Lower lobe of right lung (tissue), 2 donors: ENCODE results near the gene RNF14. TPM values are rescaled to one million over a fixed set of nuclear protein-coding genes. Genes with fewer than 3 reads are reported as not detected.

Experiments
- ATAC-seq, 2 donors: fragments of 200-7000 bp; cut with Tn5 transposase; one replicate each; pipeline ENCODE4 v1.9.1; 2020 to 2022; ENCODE audit warnings: mild to moderate bottlenecking in 2 of 2, moderate library complexity in 2 of 2
- DNase-seq: peaks from one replicate; pipeline ENCODE4 v3.0.0-alpha.2; 2020
- H3K27ac ChIP-seq: fragments of 200-600 bp; one replicate; pipeline ENCODE4 v1.8.0; 2022
- H3K27me3 ChIP-seq: fragments of 200-600 bp; one replicate; pipeline ENCODE4 v1.8.0; 2022; ENCODE audit warnings: low read depth
- H3K36me3 ChIP-seq: fragments of 200-600 bp; one replicate; pipeline ENCODE4 v1.8.0; 2022; ENCODE audit warnings: mild to moderate bottlenecking
- H3K4me1 ChIP-seq: fragments of 200-600 bp; one replicate; pipeline ENCODE4 v1.8.0; 2022
- H3K4me3 ChIP-seq: fragments of 200-600 bp; one replicate; pipeline ENCODE4 v1.8.0; 2022; ENCODE audit warnings: mild to moderate bottlenecking
- H3K9me3 ChIP-seq: fragments of 200-600 bp; one replicate; pipeline ENCODE4 v1.8.0; 2022
- CTCF ChIP-seq: fragments of 200-600 bp; IDR thresholded peaks from one replicate; pipeline ENCODE4 v1.8.0; 2022; ENCODE audit warnings: antibody characterized with exemption, mild to moderate bottlenecking
- intact Hi-C: fragments of 100-400 bp; cut with DNase I; formaldehyde crosslinking; loops from one replicate; pipeline ENCODE4 v1.11.0; 2022
- total RNA-seq: library from RNA; stranded (reverse); fragmentation: NEBNext Ultra II Directional; extraction: Animal tissue kit (Norgen Biotek cat#: 25700); gene quantifications from one replicate; pipeline ENCODE4 v1.2.1, GENCODE V29; 2021
- donor health status: DM: no; HTN: yes; CAD: no; lungs with severe emphysema.

Gene RNF14
- total RNA-seq, 1 donor from 2014 or later, result 47.1 TPM

DNA sequence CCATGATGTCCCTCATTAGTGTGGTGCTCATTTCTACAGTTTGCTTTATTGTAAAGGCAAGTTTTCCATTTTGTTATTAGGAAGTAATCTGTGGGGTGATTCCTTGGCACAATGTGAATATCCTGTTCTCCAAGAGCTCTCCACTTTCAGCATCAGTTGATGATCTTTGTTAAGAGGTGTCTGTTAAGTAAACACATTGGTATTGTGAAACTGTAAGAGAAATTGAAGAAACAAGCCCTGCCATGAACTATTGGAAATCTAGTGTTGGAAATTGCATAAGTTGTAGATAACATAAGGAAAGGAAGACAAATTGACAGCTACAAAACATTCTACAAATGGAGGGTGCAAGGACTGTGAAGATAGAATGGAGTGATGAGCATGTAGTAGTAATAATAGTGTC, 17.2 kb downstream of the RNF14 start:
- TF ChIP-seq CTCF, result no peak
- Histone ChIP-seq H3K4me3 (no peak overlapping the region), H3K27ac (no peak overlapping the region), H3K4me1 (no peaks in the 10 kb centered on the region), H3K36me3 (peaks cover 99% of the 10 kb centered on the region), H3K27me3 (no peaks in the 10 kb centered on the region), H3K9me3 (no peaks in the 10 kb centered on the region)
- DNase-seq (no peak), ATAC-seq (no peak)
- intact Hi-C loops, result no loop called here

DNA sequence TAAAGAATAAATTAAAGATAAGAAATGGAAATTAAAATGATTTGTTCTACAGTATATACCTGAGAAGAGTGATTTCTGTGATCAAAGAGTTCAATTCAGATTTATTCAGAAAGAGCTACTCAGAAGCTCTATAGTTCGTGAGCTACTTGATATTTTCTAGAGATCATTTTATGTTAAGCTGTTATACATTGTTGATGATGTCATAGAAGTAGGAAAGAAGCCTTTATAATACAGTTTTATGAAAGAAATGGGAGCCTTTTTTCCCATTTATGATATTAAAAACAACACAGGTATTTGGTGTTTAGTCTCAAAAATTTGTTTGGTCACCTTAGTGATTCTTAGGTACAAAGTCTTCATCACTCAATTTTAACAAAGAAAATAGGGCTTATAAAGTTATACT, 20.8 kb downstream of the RNF14 start:
- no peak for TF ChIP-seq CTCF
- DNase-seq (no peak), ATAC-seq (no peak)
- H3K4me3 ChIP-seq, result no peak overlapping the region
- H3K9me3 ChIP-seq, result no peaks in the 10 kb centered on the region
- H3K27me3 ChIP-seq, result no peaks in the 10 kb centered on the region
- H3K36me3 ChIP-seq, result peaks cover 94% of the 10 kb centered on the region
- H3K27ac ChIP-seq, result no peak overlapping the region
- H3K4me1 ChIP-seq, result no peaks in the 10 kb centered on the region
- intact Hi-C loops, result loop anchor here (10.0 kb wide), 1 partner anchor 145 kb away; no protein-coding TSS in a partner anchor

DNA sequence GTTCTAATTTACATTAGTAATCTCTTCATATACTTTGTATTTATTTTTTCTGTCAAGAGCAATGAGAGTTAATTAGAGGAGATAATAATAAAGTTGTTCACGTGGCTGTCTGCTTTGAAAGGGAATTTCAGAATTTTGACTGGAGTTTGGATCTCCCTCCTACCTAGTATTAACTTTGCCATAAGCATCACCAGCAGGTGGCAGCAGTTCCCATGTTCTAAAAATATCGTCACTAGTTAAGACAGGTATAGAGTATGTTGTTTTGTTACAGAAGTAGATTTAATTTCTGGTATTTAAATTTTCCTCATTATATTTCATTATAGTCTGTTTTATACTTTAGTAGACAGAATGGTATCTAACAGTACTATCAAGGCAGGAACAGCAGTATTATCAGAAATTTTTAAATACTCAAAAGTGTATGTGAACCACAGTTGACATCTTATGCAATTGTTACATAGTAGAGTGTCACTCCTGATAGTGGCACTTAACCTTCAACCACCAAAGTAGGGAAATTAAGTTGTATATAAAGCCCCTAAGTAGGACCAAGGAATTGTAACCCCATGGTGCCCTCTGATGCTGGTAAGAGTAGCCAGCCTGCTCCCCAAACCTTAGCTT, 23.6 kb downstream of the RNF14 start:
- Histone ChIP-seq H3K4me1 (no peaks in the 10 kb centered on the region), H3K36me3 (peaks cover 78% of the 10 kb centered on the region), H3K4me3 (no peak overlapping the region), H3K9me3 (no peaks in the 10 kb centered on the region), H3K27ac (no peak overlapping the region), H3K27me3 (no peaks in the 10 kb centered on the region)
- ATAC-seq (peak; percentile 71 to 85), DNase-seq (no peak)
- TF ChIP-seq CTCF, result peak; percentile 87
- intact Hi-C loops, result loop anchor here (10.0 kb wide), 1 partner anchor 142 kb away; no protein-coding TSS in a partner anchor

DNA sequence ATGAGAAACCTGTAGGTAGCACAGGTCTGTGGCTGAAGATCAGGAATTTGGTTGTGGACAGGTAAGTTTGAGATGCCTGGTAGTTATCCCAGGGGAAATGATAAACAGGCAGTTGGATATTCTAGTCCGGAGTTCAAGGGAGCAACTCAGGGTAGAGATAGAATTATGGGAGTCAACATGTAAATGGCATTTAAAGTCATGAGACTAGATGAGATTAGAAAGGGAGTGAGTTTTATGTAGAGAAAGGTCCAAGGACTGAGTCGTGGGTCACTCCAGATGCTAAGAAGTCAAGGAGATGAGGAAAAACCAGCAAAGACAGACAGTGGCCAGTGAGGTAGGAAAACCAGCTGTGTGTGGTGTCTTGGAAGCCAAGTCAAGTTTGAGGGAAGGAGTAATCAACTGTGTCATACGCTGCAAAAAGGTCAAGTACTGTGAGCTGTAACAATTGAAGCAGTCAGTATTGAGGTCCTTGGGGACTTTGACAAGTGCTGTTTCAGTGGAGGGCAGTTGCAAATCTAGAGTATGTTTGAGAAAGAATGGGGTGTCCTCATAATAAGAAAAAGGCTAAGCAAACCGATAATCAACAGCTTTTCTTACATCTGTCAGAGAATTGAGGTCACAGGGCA, 25.7 kb downstream of the RNF14 start:
- peaks cover 64% of the 10 kb centered on the region for H3K36me3 ChIP-seq
- no peak overlapping the region for H3K4me3 ChIP-seq
- intact Hi-C loops, result loop anchor here (10.0 kb wide), 1 partner anchor 140 kb away; no protein-coding TSS in a partner anchor
- H3K9me3 ChIP-seq, result no peaks in the 10 kb centered on the region
- H3K27me3 ChIP-seq, result no peaks in the 10 kb centered on the region
- no peaks in the 10 kb centered on the region for H3K4me1 ChIP-seq
- DNase-seq (no peak), ATAC-seq (no peak)
- no peak overlapping the region for H3K27ac ChIP-seq
- TF ChIP-seq CTCF, result no peak

GRCh38 chr5:141995656-141996055, 26.8 kb downstream of the RNF14 start:
- Histone ChIP-seq H3K4me3 (no peak overlapping the region), H3K9me3 (no peaks in the 10 kb centered on the region), H3K36me3 (peaks cover 60% of the 10 kb centered on the region), H3K27ac (no peak overlapping the region), H3K4me1 (no peaks in the 10 kb centered on the region), H3K27me3 (no peaks in the 10 kb centered on the region)
- DNase-seq (no peak), ATAC-seq (no peak)
- intact Hi-C loops, result loop anchor here (10.0 kb wide), 1 partner anchor 139 kb away; no protein-coding TSS in a partner anchor
- TF ChIP-seq CTCF, result no peak
